GM21576 (cell line): ENCODE data around the gene ANKRD6.
A peak's percentile ranks its signal among the peaks of the same experiment; 100 is the strongest.
"Not testable (repeated sequence)": the region's sequence is repeated elsewhere in the genome, so short reads cannot be mapped to it uniquely, and the experiment has no call there.

Experiments
- ATAC-seq: cut with Tn5 transposase; IDR thresholded peaks from one replicate; pipeline ENCODE4 v1.9.1; 2021; ENCODE audit warnings: mild to moderate bottlenecking, moderate library complexity; ENCODE audit not compliant: unreplicated experiment

The ANKRD6 gene

DNA sequence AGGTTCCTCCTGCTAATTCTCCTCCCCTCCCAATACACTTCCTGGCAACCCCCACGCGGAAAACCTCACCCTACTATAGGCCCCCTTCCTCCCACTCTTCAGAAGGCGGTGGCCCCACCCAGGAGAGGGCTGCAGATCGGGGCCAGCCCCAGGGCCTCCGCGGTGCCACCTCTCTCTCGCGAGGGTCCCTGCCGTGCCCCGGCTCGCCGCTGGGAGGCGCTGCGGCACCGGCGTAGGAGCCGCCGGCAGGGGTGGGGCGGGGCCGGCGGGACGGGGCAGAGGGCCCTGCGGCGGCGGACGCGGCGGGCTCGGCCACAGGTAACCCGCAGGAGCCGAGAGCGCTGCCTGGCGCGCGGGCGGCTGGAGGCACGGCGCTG, at the start of gene ANKRD6:
ANKRD6 (plus strand) TSS at position 278 of the 377 bp plus-strand sequence. CDS start 133,825 bp downstream, outside the sequence.
- peak; percentile 88 for ATAC-seq

DNA sequence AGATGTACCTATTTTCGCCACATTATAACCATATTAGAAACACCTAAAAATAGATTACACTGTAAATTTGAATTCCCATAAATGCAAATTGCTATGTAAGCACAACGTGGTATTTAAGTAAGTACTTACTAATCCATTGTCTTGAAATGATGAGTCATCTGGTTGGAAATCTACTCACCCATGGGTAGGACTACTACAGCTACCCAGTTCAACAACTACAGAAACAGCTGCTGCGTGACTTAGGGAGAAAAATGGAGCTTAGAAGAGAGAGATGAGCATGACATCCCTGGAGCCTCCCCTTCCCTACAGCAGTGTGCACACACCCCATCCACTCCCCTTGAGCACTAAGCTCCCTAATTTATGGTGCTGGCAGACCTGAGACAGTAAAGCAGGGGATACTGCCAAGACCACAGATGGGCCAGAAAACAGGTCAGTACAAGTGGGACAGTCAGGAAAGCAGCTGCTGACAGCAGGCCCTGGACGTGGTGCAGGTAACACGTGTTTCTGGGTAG, 47.7 kb upstream of the ANKRD6 start:
- peak; percentile 30 for ATAC-seq

DNA sequence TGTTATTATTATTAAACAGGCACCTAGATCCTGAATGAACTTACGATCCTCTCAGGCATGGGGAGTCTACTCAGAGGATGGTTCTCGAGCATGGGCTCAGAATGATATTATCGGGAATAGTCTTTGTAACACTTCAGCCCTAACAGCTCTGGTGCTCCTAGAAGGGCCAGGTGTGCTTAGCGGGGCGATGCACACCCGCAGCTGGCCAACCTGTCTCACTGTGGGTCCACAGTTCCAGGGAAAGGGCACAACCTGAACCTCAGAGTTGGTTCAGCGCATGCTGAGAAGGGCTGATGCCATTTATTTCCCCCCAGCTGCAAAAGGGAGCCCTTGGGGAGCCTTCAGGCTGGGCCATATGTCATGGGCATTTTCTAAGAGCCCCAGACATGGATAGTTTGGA, 47.1 kb upstream of the ANKRD6 start:
- ATAC-seq, result no peak

DNA sequence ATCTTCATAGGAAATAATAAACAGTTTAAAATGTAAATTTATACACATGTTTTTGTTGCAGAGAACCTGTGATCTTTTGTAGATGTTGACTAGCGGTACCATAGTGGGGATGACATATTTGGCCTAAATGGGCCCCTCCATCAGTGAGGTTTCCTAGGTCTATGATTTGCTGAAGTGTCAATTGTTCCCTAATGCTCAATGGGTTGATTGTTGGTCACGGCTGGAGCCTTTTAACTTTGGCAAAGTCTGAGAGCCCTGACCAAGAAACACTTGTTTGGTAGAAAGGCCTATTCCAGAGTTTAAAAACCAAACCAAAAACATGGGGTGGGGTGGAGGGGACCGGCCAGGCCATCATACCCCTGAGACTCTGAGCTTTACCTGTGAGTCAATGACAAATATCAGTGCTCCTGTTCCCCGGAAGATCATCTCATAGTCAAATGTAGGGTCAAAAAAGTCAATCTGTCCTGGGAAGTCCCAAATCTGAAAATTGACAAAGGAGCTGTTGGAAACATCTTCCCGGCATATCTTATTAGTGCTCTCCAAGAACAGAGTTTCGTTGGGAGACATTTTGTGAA, 45.9 kb upstream of the ANKRD6 start:
- peak; percentile 16 for ATAC-seq

DNA sequence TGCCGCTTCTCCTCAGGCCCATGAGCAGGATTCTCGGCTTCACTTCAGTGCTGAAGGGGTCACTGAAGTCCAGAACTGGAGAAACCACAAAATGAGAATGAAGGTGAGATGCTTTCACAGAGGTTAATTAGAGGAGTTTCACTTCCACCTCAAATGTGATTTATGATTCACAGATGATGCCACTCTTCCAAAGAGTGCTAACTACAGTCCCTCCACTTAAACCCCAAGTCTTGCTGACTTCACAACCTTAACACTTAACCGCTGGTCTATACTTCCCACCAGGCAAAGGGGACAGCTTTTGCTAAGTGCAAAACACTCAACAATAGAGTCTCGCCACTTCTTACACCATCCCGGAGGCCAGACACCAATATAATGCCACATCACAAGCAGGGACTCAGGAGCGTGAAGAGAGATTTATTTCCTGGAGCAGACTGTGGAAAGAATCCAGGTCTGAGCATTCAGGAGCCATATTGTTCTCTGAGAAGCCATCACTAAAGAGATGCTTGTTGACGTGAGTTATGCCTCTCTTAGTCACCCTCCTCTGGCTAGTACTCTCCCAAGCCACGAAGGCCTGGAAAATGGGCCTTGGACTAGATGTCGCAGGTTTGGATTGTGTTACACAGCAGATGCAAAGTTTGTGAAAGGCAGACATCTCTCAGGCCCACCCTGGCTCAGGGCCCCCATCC, 45.3 kb upstream of the ANKRD6 start:
- ATAC-seq, result peak; percentile 94

DNA sequence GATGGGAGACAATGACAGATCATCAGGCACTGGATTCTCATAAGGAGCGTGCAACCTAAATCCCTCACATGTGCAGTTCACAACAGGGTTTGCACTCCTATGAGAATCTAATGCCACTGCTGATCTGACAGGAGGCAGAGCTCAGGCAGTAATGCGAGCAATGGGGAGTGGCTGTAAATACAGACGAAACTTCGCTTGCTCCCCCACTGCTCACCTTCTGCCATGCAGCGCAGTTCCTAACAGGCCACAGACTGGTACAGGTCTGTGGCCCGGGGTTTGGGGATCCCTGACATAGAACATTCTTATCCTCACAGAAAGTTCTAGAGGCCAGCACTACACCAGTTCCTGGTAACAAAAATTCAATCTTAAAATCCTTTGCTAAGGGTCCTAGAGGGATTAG, 44.1 kb upstream of the ANKRD6 start:
- no peak for ATAC-seq

DNA sequence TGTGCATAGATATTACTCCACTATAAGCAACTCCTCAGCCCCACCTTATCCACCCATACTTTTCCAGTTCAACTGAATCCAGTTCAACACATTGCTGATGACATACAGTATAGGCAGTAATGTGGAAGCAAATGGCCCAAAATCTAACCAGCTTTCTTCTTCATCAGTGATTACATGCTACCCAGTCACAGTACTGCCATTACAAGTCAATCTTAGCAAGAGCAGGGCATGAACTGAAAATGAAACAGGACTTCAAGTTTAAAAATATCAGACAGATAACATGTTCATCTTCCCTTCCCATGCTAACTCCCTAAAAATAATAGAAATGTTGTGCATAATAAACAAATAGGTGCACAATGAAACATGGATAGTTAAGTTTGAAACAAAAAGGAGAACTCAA, 40.1 kb upstream of the ANKRD6 start:
- ATAC-seq, result no peak

DNA sequence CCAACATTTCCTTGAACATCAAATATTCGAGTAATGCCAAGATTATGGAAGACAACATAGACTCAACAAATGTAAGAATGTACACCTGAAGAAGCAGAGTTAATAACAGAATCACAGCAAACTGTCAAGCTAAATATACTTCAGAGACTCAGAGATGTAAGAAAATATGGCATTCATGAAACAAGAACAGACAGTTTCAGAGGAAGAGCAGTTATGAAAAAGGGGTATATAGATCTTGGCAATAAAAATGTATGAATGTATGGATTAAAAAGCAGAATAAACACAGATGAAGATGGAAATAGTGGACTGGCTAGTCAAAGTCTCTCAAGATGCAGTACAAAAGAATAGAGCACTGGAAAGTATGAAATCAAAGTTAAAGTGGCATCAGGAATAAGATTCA, 39.3 kb upstream of the ANKRD6 start:
- no peak for ATAC-seq

DNA sequence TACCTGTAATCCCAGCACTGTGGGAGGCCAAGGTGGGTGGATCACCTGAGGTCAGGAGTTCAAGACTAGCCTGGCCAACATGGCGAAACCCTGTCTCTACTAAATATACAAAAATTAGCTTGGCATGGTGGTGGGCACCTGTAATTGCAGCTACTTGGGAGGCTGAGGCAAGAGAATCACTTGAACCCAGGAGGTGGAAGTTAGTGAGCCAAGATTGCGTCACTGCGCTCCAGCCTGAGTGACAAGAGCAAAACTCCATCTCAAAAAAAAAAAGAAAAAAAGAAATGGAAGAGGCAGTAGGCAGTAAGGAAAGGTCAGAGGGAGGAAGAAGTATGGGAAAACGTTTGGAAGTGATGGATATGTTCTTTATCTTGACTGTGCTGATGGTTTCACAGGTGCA, 35.1 kb upstream of the ANKRD6 start:
- ATAC-seq, result not testable (repeated sequence)

DNA sequence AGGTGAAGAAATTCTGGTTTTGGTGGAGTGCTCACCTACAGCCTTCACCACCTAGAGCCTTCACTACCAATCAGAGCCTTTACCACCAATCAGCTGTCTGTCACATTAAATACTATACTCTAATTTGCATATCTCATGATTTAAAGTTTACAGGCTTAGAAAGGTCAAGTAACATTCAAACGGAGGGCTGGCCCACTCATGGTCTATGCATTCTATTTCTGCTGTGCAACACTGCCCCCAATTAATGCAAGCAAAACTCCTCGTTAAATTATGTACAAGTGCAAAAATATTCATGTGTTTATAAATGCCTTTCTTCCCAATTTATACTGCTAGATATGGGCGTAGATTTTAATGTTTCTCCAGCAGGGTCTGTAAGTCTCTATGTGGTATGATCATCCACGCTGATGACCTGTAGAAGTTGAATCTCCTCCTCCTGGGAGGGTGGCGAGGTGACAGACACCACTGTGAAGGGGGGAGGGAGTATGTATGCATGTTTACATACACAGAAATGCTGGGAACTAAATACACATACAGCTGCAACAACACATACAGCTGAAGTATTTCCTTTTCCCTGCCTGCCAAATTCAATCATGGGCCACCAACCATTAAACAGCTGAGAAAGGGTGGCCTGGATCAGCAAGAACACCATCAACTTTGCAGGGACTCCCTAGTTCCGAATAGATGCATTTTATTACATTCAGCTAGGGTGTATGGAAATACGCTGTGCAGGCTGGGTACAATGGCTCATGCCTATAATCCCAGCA, 34.0 kb upstream of the ANKRD6 start:
- no peak for ATAC-seq

DNA sequence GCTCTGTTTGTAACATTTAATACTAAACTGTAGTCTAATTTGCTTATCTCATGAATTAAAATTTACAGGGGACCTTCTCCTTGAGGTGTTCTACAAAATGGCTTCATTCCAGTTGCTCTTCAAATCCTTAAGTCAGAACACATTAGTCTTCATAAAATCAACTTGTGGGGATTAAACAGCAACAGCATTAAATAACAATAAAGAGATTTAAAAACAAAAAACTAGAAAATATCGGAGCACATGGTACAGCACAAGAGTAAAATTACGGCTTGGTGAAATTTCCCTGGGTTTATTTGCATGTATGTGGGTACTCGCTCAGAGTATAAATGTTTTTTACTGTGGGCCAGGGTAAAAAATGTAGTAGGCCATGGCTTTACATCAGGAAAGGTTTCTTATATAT, 32.9 kb upstream of the ANKRD6 start:
- no peak for ATAC-seq

DNA sequence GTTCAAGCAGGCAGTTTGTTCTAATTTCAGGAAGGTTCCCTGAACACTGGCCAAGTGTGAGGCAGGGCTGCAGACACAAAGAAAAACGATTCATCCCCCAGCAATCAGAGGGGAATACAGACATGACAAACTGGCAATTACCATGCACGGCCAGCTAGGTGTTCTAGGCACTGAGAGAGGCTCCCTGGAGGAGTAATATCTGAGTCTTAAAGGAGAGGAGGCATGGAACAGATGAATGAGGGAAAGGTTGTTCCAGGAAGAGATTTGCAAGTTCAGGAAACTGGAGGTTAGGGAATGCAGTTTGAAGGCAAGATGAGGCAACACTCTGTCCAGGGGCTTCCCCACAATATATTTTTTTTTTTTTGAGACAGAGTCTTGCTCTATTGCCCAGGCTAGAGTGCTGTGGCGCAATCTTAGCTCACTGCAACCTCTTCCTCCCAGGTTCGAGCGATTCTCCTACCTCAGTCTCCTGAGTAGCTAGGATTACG, 32.0 kb upstream of the ANKRD6 start:
- ATAC-seq, result no peak

DNA sequence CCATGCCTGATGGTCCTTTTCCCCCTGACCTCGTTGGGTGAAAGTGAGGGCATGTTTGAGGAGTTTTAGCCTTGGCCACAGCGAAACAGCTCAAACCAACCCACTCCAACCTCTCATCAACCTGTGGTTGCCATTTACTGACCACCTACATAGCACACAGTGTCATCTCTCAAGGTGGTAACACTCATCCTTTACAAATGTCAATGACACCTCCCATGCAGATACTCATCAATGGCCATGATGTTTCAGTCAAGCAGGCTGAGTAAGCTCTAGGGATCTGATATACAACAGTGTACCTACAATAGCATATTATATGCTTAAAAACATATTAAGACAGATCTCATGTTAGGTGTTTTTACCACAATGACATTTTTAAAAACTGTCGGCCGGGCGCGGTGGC, 30.2 kb upstream of the ANKRD6 start:
- ATAC-seq, result no peak

DNA sequence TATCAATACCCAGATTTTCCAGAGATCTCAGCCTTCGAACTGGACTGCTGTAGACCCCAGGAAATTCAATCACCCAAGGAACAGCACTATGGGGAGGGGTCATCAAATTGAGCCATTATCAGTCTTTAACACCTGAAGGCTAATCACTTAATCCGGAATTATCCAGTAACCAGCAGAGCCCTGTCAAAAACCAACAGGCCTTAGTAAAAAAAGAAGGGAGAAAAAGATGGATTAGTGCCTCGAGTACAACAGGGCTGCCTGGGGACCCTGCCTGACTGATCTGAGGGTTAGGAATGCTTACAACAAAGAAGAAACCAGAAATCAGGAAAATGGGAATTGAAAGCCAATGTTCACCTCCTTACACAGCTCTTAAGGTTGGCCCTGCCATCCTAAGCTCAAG, 28.4 kb upstream of the ANKRD6 start:
- no peak for ATAC-seq

DNA sequence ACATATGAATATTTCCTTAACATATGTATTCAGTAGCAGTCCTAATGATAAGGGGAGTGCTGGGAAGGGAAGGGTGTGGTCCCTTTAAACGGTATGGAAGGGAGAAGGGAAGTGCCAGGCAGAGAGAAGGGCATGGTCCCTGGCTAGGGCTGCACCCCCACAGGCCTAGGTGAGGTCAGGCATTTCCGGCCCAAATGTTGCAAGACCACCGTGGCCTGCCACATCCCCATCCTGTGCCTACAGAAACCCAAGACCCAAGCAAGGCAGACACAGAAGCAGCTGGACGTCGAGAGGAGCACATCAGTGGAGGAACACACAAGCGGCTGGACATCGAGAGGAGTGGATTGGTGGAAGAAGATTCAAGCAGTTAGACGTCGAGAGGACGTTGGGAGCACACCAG, 26.8 kb upstream of the ANKRD6 start:
- ATAC-seq, result no peak

DNA sequence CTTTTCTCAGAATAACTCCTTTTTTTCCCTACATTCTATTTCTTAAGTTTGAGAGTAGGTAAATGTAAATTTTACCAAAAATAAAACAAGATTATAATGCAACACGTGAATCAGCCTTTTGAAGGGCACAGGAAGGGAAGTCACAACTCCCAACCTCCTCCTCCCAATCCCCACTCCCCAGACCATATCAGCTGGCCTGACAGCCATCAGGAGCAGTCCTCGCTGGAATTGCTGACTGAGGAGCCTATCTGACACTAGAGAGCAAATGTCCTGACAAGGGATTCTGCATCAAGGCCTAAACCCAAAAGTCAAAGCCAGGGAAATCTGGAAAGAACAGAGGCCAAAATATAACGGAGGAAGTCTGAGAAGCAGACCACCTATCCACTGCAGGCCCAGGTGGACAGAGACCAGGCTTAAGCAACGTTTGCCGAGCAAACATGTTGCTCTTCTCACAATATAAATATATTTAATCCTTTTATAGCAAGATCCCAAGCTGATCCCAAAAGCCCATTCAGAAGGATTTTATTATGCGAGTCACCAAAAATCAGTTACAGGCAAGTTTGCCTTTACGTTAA, 23.4 kb upstream of the ANKRD6 start:
- no peak for ATAC-seq

DNA sequence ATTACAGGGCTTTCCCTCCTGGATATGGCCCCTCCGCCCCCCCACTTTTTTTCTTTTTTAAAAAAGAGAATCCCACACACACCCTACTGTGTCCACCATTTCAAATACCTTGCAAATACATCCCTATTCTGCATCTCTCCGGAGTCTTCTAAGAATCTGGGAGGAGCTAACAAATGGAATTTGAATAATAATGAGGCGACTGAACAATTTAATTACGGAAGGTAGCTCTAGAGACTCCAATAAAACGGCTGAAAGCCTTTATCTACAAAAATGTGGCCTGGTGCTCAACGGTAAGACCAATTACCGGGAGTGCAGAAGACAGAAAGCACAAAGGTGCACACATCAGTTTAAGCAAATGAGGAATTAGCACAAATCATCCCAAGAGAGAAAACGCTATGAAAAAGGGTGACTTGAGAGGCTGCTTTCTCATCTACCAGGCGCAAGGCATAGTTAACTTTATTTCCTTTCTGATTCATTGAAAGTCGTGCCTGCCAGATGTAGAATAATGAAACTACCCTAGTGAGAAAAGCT, 22.7 kb upstream of the ANKRD6 start:
- ATAC-seq, result no peak

DNA sequence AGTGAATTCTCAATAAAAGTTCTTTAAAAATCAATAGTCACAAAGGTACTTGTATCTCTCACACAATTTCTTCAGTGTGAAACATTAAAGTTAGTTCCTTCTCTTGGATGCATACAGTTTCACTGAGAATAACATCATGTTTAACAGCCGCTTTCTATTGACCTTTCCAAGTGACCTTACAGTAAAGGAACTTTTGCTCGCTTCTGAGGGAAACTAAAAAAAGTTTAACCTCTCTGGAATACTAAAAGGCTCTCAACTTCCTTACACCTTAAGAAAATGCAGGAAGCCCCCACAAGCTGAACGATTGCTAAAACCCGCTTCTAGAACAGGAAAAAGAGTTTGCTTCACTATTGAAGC, 22.2 kb upstream of the ANKRD6 start:
- ATAC-seq, result no peak

DNA sequence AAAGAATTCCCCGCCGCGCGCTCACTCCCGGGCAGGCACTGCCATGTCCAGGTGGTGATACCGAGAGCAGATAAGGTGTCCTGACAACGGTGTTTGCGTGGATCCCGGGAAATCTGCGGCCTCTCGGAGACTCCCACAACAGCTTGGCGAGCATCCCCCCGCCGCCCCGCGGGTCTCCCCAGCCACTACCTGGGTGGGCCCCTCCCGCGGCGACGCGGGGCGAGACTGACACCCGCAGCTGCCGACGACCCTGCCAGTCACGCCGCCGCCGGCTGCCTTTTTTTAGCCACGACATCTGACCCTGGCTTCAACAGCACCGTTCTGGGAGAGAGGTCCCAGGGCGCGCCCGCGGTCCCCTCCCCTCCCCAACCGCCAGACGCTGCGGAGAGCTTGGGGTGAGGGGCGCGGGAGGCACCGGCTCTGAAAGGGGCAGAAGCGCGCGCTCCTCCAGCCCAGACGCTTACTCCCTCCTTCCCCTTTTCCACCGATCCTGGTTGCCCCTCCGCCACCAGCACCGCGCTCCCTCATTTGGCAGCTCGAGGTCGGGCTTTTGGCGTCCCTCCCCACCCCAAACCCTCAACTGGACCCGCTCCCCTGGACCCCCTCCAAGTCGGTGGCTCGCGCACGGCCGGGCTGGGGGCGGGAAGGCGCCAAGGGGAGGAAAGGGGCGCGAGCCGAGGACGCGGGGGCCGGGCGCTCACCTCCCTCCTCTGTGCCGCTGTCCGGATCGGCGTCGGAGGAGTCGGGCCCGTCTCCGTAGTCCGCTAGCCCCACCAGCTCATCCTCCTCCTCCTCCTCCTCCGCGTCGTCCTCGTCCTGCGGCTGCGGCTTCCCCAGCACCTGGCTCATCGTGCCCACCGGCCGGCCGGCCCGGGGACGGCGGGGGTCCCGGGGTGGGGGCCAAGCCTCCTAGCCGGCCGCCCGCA, 21.5 kb upstream of the ANKRD6 start:
- peak; percentile 40 for ATAC-seq
